ENCODE measurements around the gene KLF15. TPM values are rescaled to one million over a fixed set of nuclear protein-coding genes. Genes with fewer than 3 reads are reported as not detected.

The KLF15 gene
- total RNA-seq, 1 donor from 2014 or later, result 1.1 TPM

DNA sequence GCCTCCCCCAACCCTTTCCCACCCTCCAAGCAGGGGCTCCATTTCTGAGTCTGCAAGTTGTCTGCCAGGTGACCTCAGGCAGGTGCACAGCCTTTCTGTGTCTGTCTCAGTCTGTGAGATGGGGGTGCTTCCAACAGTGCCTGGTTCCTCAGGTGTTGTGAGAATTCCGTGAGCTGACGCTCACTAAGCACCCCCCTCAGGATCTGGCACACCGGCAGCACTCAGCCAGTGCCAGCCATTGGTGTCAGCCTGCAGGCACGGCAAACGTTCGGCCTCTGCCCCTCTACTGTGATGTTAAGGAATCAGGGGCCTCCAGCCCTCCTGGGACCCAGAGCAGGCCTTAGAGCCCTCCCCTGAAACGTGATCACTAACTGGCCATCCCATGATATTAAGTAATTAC, 2.4 kb downstream of the KLF15 start:
- Mint-ChIP-seq H3K4me1 (peaks cover 12% of the 10 kb centered on the region), H3K9me3 (no peaks in the 10 kb centered on the region), H3K4me3 (no peak overlapping the region), H3K27me3 (ENCODE audit: low read depth) (peaks cover 27% of the 10 kb centered on the region), H3K36me3 (no peaks in the 10 kb centered on the region), H3K27ac (no peak overlapping the region)
- TF ChIP-seq, protein P1, sequence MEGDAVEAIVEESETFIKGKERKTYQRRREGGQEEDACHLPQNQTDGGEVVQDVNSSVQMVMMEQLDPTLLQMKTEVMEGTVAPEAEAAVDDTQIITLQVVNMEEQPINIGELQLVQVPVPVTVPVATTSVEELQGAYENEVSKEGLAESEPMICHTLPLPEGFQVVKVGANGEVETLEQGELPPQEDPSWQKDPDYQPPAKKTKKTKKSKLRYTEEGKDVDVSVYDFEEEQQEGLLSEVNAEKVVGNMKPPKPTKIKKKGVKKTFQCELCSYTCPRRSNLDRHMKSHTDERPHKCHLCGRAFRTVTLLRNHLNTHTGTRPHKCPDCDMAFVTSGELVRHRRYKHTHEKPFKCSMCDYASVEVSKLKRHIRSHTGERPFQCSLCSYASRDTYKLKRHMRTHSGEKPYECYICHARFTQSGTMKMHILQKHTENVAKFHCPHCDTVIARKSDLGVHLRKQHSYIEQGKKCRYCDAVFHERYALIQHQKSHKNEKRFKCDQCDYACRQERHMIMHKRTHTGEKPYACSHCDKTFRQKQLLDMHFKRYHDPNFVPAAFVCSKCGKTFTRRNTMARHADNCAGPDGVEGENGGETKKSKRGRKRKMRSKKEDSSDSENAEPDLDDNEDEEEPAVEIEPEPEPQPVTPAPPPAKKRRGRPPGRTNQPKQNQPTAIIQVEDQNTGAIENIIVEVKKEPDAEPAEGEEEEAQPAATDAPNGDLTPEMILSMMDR (IDR thresholded peaks at IDR 0.05; ENCODE audit: unreplicated experiment), result no peak
- no peak for DNase-seq (ENCODE audit: low spot score in 2 of 2, unreplicated experiment in 2 of 2)

DNA sequence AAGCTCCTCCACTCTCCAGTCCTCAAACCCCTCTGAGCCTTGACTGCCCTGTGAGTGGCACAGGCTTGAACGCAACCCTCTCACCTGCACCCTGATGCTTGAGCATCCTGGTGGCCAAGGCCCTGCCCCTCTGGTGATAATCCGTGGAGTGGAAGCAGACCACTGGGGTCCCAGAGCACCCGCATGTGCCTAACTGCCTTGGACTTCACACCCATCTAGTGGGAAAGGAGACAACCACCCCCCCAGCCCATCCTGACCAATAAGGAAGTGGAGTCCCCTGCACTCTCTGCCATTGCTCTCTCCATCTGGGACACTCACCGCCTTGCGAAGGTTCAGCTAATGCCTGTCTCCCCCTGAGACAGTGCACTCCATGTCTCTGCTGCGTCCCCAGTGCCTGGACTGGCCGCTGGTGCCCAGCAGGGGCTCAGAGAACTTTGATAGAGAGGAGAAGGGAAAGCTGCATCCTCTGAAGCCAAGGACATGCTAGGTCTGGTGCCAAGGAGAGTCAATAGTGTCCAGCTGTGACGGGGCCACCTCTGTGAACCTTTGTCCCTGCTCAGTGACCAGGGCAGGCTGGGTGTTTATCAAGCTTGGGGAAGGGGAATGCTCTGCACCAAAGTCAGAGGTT, 3.4 kb downstream of the KLF15 start:
- Mint-ChIP-seq H3K4me1 (peaks cover 12% of the 10 kb centered on the region), H3K4me3 (no peak overlapping the region), H3K27me3 (ENCODE audit: low read depth) (peaks cover 18% of the 10 kb centered on the region), H3K36me3 (no peaks in the 10 kb centered on the region), H3K9me3 (no peaks in the 10 kb centered on the region), H3K27ac (no peak overlapping the region)
- TF ChIP-seq, protein P1 (IDR thresholded peaks at IDR 0.05; ENCODE audit: unreplicated experiment), result no peak
- no peak for DNase-seq (ENCODE audit: low spot score in 2 of 2, unreplicated experiment in 2 of 2)

DNA sequence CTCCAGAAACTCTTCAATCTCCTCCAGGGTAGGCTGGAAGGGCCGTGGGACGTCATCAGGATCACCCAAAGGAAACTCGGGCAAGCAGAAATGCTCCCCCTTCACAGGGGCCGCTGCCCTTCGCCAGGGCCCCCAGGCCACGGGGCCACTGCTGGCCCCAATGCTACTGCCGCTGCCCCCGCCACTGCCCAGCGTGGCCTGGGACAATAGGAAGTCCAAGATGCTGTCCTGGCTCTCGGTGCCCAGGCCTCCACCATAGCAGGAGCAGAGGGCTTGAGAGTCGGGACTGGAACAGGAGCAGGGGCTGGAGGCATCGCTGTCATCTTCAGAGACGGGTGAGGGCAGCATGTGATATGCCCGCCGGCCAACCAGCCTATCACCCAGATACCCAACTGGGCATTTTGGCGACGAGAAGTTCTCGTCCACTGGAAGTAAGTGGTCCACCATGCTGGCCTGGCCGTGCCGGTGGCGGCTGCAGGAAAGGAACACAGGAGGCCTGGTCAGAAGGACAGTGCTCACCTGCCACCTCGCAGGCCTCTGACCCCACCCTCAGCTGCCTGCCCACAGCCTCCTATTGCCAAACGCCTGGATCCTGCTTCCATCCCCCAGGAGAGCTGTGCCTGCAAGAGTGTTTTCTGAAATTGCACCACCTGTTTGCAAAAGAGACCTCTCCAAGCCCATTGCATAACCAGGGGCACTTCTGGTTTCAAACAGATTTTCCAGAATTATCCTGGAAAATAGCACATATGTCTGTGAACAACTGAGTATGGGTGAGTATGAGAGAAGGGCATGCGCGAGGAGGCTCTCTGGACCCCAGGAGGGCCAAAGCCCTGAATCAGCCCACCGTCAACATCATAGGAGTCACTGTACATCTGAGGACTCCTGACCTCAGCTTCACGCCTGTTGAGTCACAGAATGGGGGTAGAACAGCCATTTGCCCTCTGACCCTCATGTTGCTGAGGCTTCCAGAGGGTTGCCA, 4.4 kb downstream of the KLF15 start:
- peaks cover 8% of the 10 kb centered on the region for H3K27me3 Mint-ChIP-seq (ENCODE audit: low read depth)
- no peaks in the 10 kb centered on the region for H3K9me3 Mint-ChIP-seq
- no peaks in the 10 kb centered on the region for H3K36me3 Mint-ChIP-seq
- TF ChIP-seq, protein P1 (IDR thresholded peaks at IDR 0.05; ENCODE audit: unreplicated experiment), result no peak
- peaks cover 10% of the 10 kb centered on the region for H3K4me1 Mint-ChIP-seq
- H3K4me3 Mint-ChIP-seq, result no peak overlapping the region
- H3K27ac Mint-ChIP-seq, result no peak overlapping the region
- no peak for DNase-seq (ENCODE audit: low spot score in 2 of 2, unreplicated experiment in 2 of 2)

DNA sequence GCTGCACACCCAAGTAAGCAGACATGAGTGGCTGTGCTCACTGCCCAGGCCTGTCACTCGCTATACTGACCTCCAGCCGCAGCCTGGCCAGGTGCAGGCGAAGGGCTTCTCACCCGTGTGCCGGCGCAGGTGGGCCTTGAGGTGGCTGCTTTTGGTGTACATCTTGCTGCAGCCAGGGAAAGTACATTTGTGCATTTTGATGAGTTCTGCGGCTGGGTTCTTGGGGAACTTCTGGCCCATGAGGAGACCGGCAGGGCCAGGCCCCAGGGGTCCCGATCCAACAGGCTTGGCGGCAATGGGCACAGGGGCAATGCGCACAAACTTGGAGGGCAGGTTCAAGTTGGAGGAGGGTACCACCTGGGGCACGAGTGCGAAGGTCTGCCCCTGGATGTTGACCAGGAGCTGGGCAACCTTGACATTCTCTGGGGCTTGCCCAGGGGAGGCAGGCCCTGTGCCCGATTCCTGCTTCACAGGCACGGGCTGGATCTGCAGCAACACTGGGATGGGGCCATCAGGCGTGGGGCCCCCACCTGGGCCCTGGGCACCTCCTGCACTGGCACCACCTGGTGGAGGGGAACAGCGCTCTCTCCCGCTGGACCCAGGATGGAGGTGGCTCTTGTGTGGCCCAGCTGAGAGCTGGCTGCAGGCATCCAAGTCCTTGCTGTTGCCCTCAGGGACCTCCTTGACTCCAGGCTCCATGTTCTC, 5.3 kb downstream of the KLF15 start:
- Mint-ChIP-seq H3K4me1 (peaks cover 10% of the 10 kb centered on the region), H3K9me3 (no peaks in the 10 kb centered on the region), H3K36me3 (no peaks in the 10 kb centered on the region), H3K27ac (no peak overlapping the region), H3K4me3 (no peak overlapping the region), H3K27me3 (ENCODE audit: low read depth) (peaks cover 5% of the 10 kb centered on the region)
- TF ChIP-seq, protein P1 (IDR thresholded peaks at IDR 0.05; ENCODE audit: unreplicated experiment), result no peak
- no peak for DNase-seq (ENCODE audit: low spot score in 2 of 2, unreplicated experiment in 2 of 2)

DNA sequence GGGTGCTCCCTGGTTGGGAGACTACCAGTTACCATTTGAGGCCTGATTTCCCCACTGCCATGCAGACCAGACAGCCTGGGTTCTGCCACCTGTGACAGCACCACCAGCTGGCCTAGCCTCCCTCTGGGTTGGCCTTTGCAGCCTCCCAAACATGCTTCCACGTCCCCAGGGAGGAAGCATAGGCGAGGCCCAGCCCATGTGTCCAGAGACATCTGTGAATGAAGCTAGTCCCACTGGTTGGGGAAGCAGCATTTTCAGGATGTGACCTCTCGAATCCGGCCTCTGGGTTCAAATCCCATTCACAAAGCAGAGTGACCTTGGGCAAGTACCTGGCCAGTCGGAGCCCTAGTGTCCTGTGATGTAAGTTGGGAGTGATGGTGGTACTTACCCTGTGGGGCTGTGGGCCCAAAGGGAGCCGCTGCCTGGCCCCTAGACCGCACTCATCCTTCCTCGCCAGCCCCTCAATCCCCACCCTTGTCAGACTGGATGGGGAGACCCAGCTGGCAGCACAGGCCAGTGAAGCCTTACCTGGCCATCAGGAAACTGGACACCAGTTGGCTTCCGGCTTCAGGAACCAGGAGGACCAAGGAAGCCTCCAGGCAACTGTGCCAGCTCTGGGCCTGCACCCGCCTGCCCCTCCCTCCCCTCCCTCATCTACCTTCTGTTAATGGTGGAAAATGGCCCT, 6.0 kb downstream of the KLF15 start:
- Mint-ChIP-seq H3K9me3 (no peaks in the 10 kb centered on the region), H3K4me1 (peaks cover 7% of the 10 kb centered on the region), H3K27me3 (ENCODE audit: low read depth) (peaks cover 2% of the 10 kb centered on the region), H3K4me3 (no peak overlapping the region), H3K27ac (no peak overlapping the region), H3K36me3 (no peaks in the 10 kb centered on the region)
- TF ChIP-seq, protein P1 (IDR thresholded peaks at IDR 0.05; ENCODE audit: unreplicated experiment), result no peak
- DNase-seq (ENCODE audit: low spot score in 2 of 2, unreplicated experiment in 2 of 2), result no peak
